NOMO-1 treated with DMSO at 0.1 percent for 48 hours (cell line): ENCODE data around the gene MPC1L.

ENCODE experiments used
- DNase-seq: peaks from one replicate; lab custom pipeline; 2025; ENCODE audit not compliant: unreplicated experiment; lab: John Stamatoyannopoulos, UW

Gene MPC1L

GRCh38 chrX:40625294-40625693, 2.1 kb downstream of the MPC1L start:
- DNase-seq = no peak

- peak; percentile 31 for DNase-seq
Observed at GRCh38 chrX:40628506-40628905, 5.3 kb downstream of the MPC1L start.

- DNase-seq = peak; percentile 2
Observed at GRCh38 chrX:40632199-40632598, 9.0 kb downstream of the MPC1L start.

- DNase-seq = no peak
Observed at GRCh38 chrX:40637687-40638086, 14.5 kb downstream of the MPC1L start.

GRCh38 chrX:40644176-40644575, 20.9 kb downstream of the MPC1L start:
- DNase-seq = peak; percentile 91

- DNase-seq = peak; percentile 74
Observed at GRCh38 chrX:40644821-40645358, 21.7 kb downstream of the MPC1L start.

- peak; percentile 34 for DNase-seq
Observed at GRCh38 chrX:40646489-40647306, 23.5 kb downstream of the MPC1L start.

- peak; percentile 87 for DNase-seq
Observed at GRCh38 chrX:40647307-40648197, 24.3 kb downstream of the MPC1L start, which contains the start of gene CXorf38. TSS of gene CXorf38 (minus strand) at chrX:40647561. CDS start at chrX:40647520, 41 bp downstream.

- peak; percentile 48 for DNase-seq
Observed at GRCh38 chrX:40651620-40652223, 28.5 kb downstream of the MPC1L start.

GRCh38 chrX:40652664-40653063, 29.4 kb downstream of the MPC1L start:
- no peak for DNase-seq

GRCh38 chrX:40653535-40653934, 30.3 kb downstream of the MPC1L start:
- DNase-seq = no peak

- DNase-seq = no peak
Observed at GRCh38 chrX:40660381-40660780, 37.2 kb downstream of the MPC1L start.

GRCh38 chrX:40661489-40661888, 38.3 kb downstream of the MPC1L start:
- DNase-seq = no peak

GRCh38 chrX:40663078-40663740, 40.0 kb downstream of the MPC1L start:
- DNase-seq = no peak

- no peak for DNase-seq
Observed at GRCh38 chrX:40663880-40664630, 40.8 kb downstream of the MPC1L start.

GRCh38 chrX:40671126-40671525, 47.9 kb downstream of the MPC1L start:
- DNase-seq = no peak
